Ishikawa (cell line): ENCODE results near the gene ARL3.

Source experiments
- CEBPB ChIP-seq: IDR thresholded peaks from 2 replicates; pipeline ENCODE4 v1.6.1; 2012
- CREB1 ChIP-seq: IDR thresholded peaks from 2 replicates; pipeline ENCODE4 v1.6.1; 2012; ENCODE audit warnings: low read depth
- EGR1 ChIP-seq: IDR thresholded peaks from 2 replicates; pipeline ENCODE4 v1.6.1; 2012
- EP300 ChIP-seq: IDR thresholded peaks from 2 replicates; pipeline ENCODE4 v1.6.1; 2012; ENCODE audit warnings: borderline replicate concordance
- FOXM1 ChIP-seq: IDR thresholded peaks from 2 replicates; pipeline ENCODE4 v1.6.1; 2012; ENCODE audit warnings: low read depth, borderline replicate concordance
- NFIC ChIP-seq: IDR thresholded peaks from 2 replicates; pipeline ENCODE4 v1.6.1; 2012
- RAD21 ChIP-seq: IDR thresholded peaks from 2 replicates; pipeline ENCODE4 v1.6.1; 2012; ENCODE audit warnings: low read depth
- REST ChIP-seq: IDR thresholded peaks from 2 replicates; pipeline ENCODE4 v1.6.1; 2012; ENCODE audit warnings: low read depth, mild to moderate bottlenecking
- TAF1 ChIP-seq: IDR thresholded peaks from 2 replicates; pipeline ENCODE4 v1.6.1; 2012; ENCODE audit warnings: low read depth, mild to moderate bottlenecking
- TCF12 ChIP-seq: IDR thresholded peaks from 2 replicates; pipeline ENCODE4 v1.6.1; 2012; ENCODE audit warnings: low read depth
- TEAD4 ChIP-seq: IDR thresholded peaks from 2 replicates; pipeline ENCODE4 v1.6.1; 2012
- YY1 ChIP-seq: IDR thresholded peaks from 2 replicates; pipeline ENCODE4 v1.6.1; 2012; ENCODE audit warnings: low read depth
- ZBTB7A ChIP-seq: IDR thresholded peaks from 2 replicates; pipeline ENCODE4 v1.6.1; 2012; ENCODE audit warnings: low read depth
- TF ChIP-seq, protein P1 (sequence below): IDR thresholded peaks from 2 replicates; pipeline ENCODE4 v1.6.1; 2012
- TF ChIP-seq, protein P2 (sequence below): IDR thresholded peaks from 2 replicates; pipeline ENCODE4 v1.6.1; 2012

The ARL3 gene

DNA sequence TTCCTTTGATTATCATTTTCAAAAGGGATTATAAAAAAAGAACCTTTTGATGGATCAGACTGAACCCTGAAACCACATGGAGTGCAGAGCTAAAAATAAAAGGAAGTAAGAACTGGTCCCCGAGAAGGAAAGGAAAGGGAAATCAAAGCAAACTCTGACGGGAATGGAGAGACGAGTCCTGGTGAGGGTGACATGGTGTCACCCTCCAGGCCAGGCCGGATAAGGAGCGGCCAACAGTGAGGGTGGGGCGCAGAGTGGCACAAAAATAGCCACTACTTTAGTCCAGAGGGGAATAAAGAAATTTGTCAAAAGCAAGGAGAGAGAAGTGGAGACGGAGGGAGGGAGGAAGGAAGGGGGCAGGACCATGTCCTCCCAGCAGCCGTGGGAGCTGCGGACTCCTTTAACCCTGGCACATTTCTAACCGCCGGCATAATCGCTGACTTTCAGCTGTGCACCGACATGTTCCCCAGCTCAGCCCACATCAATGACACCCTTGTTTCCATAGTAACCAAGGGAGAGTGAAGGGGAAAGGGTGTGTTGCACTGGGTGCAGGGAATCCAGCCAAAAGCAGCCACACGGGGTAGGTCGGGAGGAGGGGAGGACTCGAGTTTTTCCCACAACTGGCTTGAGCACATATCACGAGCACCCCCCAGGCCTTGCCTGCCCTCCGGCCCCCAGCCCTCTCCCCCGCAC is 40.2 kb downstream of the ARL3 start:
- TF ChIP-seq, protein P1, sequence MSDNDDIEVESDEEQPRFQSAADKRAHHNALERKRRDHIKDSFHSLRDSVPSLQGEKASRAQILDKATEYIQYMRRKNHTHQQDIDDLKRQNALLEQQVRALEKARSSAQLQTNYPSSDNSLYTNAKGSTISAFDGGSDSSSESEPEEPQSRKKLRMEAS: no peak
- TF ChIP-seq NFIC (no peak), REST (no peak), FOXM1 (no peak), TCF12 (no peak), EGR1 (no peak), TEAD4 (no peak), EP300 (no peak), RAD21 (no peak), CEBPB (no peak), CREB1 (no peak), TAF1 (no peak), ZBTB7A (no peak), YY1 (no peak)
- TF ChIP-seq, protein P2, sequence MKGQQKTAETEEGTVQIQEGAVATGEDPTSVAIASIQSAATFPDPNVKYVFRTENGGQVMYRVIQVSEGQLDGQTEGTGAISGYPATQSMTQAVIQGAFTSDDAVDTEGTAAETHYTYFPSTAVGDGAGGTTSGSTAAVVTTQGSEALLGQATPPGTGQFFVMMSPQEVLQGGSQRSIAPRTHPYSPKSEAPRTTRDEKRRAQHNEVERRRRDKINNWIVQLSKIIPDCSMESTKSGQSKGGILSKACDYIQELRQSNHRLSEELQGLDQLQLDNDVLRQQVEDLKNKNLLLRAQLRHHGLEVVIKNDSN: no peak

DNA sequence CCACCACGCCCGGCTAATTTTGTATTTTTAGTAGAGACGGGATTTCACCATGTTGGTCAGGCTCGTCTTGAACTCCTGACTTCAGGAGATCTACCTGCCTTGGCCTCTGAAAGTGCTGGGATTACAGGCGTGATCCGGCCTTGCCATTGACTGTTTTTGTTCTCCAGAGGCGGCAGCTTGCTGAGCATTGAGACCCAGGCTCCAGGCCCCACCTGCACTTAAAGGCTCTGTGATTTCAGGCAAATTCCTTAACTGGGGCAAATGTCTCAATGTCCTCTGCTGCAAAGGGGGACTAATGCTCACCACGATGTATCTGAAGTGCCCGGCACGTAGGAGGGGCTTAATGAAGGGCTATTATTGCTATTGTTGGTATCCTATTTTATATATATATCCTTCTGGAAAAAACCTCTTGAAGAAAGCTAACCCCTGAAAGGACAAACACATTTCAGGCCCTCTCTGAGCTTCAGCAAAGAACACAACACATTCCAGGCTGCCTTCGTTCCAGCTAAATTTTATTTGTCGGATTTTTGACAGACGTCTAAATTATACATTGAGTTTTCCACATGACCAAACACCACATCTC is 40.9 kb downstream of the ARL3 start:
- TF ChIP-seq EP300 (no peak), ZBTB7A (no peak), REST (no peak), RAD21 (no peak), TCF12 (no peak), EGR1 (no peak), NFIC (no peak), TAF1 (no peak), CEBPB (no peak), FOXM1 (no peak), CREB1 (no peak), TEAD4 (no peak), YY1 (no peak)
- TF ChIP-seq, protein P1: no peak
- TF ChIP-seq, protein P2: no peak

DNA sequence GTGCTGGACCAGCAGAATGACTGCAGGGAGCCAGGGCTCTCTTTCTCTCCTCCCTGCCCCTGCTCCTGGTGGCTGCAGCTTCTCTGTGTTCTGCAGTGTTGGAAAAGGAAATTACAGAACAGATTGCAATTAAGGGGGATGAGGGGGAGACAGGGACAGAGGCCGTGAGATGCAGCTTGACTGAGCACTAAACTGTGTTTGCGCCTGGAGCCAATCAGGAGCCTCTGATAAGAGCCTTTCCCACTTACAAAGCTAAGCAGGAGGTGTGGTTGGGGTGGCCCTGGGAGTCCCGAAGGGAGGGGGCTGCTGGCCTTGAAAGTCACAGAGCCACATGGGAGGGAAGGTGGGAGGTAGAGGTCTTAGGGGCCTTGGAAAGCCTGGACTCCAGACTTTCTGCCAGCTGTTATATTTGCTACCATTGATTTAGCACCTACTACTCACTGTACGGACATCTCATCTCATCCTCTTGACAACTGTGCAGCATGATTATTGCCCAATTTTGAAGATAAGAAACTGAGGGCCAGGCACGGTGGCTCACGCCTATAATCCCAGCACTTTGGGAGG is 43.2 kb downstream of the ARL3 start:
- no peak for TF ChIP-seq CREB1
- TF ChIP-seq, protein P2: no peak
- TF ChIP-seq NFIC: no peak
- no peak for TF ChIP-seq TAF1
- TF ChIP-seq ZBTB7A: no peak
- TF ChIP-seq, protein P1: no peak
- TF ChIP-seq FOXM1: no peak
- no peak for TF ChIP-seq TEAD4
- no peak for TF ChIP-seq TCF12
- TF ChIP-seq EGR1: no peak
- no peak for TF ChIP-seq EP300
- TF ChIP-seq RAD21: no peak
- no peak for TF ChIP-seq YY1

DNA sequence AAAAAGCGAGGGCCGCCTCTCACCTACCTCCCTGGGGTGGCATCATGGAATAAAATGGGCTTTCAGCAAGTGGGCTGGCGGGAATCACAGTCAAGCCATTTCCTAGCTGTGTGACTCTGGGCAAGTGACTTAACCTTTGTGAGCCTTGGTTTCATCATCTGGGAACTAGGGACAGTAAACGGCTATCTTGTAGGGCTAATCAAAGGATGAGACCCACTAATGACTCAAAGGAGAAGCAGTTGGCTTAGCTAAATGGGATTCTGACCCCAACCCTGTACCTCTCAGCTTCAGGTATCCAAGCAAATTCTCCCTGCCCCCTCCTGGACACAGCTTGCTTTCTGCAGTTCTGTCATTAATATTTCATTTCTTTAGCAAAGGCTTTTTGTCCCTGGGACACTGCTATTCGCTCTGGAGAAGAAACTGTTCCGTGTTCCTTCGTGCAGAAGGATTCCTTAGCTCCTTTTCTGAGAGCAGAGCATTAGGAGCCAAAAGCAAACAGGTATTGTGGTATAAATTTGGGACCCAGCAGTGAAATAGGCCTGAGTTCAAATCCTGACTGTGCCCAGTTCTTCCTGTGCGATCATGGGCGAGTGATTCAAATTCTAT is 44.0 kb downstream of the ARL3 start:
- TF ChIP-seq REST: no peak
- no peak for TF ChIP-seq NFIC
- no peak for TF ChIP-seq FOXM1
- TF ChIP-seq TCF12: no peak
- TF ChIP-seq TAF1: no peak
- no peak for TF ChIP-seq EGR1
- TF ChIP-seq, protein P2: no peak
- no peak for TF ChIP-seq EP300
- no peak for TF ChIP-seq CEBPB
- TF ChIP-seq YY1: no peak
- TF ChIP-seq, protein P1: no peak
- no peak for TF ChIP-seq RAD21
- TF ChIP-seq ZBTB7A: no peak
- TF ChIP-seq TEAD4: no peak
- no peak for TF ChIP-seq CREB1
